Prostate gland (tissue), 2 donors: ENCODE results near the gene CYP2F1.

ENCODE experiments used
- CTCF ChIP-seq, 4 experiments: fragments of 200-600 bp in 2 of 4; fragments of 450-650 bp in 2 of 4; sonication (generic) in 2 of 4; IDR thresholded peaks; 1 replicate in 3 of 4; 2 replicates in 1 of 4; pipeline ENCODE4 v1.5.1; 2016 to 2019; ENCODE audit warnings: antibody characterized with exemption in 4 of 4, mild to moderate bottlenecking in 2 of 4, moderate library complexity in 2 of 4
- POLR2A ChIP-seq: fragments of 450-650 bp; IDR thresholded peaks from one replicate; pipeline ENCODE4 v1.6.1; 2016; ENCODE audit warnings: antibody characterized with exemption, mild to moderate bottlenecking
- POLR2AphosphoS5 ChIP-seq: sonication (generic); formaldehyde crosslinking; IDR thresholded peaks from one replicate; pipeline ENCODE4 v1.6.1; 2017; ENCODE audit warnings: antibody characterized with exemption

- TF ChIP-seq CTCF (IDR thresholded peaks at IDR 0.05) (no peak), POLR2A (no peak), POLR2AphosphoS5 (no peak)
Observed at GRCh38 chr19:41156207-41156606, 42.0 kb downstream of the CYP2F1 start.
